OCI-LY3 (cell line): Measurements from ENCODE around the gene INTS11.

Source experiments
- CTCF ChIP-seq: fragments of 200-600, 300-600 bp; sonication (generic); IDR thresholded peaks from 2 replicates; pipeline ENCODE4 v1.5.1; 2014; ENCODE audit warnings: antibody characterized with exemption, low read length, low read depth
- EZH2phosphoT487 ChIP-seq: fragments of 200-600 bp; shearing (Covaris generic); IDR thresholded peaks from 2 replicates; pipeline ENCODE4 v1.6.1; 2018; ENCODE audit warnings: antibody characterized with exemption, mixed run types, low read depth

GRCh38 chr1:1328254-1328653, 3.8 kb upstream of the INTS11 start:
- TF ChIP-seq CTCF = no peak
- TF ChIP-seq EZH2phosphoT487 = no peak
